GM12801 (cell line): ENCODE data around the gene ITGB7.

ENCODE experiments used
- TF ChIP-seq, protein P1 (sequence below): IDR thresholded peaks from one replicate; pipeline ENCODE4 v1.5.1; 2011; ENCODE audit warnings: control low read depth; ENCODE audit not compliant: insufficient read length; ENCODE audit errors: extremely low read depth

Gene ITGB7

DNA sequence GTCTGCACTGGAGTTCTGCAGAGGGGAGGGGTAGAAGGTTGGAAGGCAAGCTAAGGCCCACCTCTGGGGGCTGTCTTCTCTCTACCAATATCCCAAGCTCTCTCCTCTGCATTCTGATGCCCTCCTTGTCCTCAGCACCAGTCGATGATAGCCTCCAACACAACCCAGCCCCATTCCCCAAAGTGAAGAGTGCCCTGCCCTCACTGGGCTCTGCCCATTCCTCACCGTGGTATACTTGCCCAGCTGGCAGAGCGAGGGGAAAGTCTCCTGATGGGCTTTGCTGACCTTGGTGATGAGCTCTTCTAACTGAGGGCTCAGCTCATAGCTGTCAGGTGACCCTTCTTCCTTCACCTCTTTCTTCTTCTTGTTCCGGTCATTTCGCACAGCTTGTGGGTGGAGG, 7.2 kb upstream of the ITGB7 start:
- TF ChIP-seq, protein P1, sequence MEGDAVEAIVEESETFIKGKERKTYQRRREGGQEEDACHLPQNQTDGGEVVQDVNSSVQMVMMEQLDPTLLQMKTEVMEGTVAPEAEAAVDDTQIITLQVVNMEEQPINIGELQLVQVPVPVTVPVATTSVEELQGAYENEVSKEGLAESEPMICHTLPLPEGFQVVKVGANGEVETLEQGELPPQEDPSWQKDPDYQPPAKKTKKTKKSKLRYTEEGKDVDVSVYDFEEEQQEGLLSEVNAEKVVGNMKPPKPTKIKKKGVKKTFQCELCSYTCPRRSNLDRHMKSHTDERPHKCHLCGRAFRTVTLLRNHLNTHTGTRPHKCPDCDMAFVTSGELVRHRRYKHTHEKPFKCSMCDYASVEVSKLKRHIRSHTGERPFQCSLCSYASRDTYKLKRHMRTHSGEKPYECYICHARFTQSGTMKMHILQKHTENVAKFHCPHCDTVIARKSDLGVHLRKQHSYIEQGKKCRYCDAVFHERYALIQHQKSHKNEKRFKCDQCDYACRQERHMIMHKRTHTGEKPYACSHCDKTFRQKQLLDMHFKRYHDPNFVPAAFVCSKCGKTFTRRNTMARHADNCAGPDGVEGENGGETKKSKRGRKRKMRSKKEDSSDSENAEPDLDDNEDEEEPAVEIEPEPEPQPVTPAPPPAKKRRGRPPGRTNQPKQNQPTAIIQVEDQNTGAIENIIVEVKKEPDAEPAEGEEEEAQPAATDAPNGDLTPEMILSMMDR: no peak

GRCh38 chr12:53213348-53213747, 6.3 kb upstream of the ITGB7 start:
- TF ChIP-seq, protein P1: no peak

GRCh38 chr12:53212931-53213330, 5.9 kb upstream of the ITGB7 start:
- TF ChIP-seq, protein P1: no peak

GRCh38 chr12:53211476-53212381, 4.7 kb upstream of the ITGB7 start:
- TF ChIP-seq, protein P1: no peak

DNA sequence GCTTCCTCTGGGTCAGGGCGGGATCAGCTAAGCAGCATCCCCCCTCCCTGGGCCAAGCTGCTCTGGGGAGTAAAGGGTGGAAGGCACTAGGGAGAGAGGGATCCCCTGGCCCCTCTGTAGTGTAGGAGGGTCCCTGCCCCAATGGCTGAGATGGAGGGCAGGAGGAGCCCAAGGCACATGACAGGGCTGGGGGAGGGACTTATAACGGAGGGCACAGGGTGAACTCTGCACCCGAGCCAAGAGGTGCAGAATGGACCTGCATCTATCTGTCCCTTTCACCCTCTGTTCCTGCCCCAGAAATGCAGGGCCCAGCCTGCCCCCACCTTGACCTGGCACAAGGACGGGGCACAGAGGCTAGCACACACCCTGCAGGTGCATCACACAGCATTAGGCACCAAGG, 3.8 kb upstream of the ITGB7 start:
- TF ChIP-seq, protein P1: no peak

GRCh38 chr12:53208877-53209463, 1.9 kb upstream of the ITGB7 start:
- TF ChIP-seq, protein P1: no peak

DNA sequence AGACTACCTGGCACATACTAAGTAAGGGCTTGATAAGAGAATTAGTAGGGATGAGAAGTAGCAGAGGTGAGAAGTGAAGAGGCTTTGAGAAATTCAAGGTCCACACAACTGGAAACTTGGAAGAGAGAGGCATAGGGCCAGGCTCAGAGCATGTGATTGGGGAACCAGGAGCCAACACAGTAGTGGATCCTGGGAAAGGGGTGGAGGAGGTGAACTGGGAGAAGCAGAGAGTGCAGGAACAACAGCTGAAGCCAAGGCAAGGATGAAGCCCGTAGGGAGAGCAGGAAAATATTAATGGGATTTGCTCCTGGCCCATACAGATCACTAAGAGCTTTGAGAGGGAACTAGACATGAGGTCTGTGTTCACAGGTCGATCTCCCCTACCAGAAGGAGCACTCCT, 1.4 kb upstream of the ITGB7 start:
- TF ChIP-seq, protein P1: no peak
